ENCODE data around the gene ATP6AP2.
"Not testable (repeated sequence)": the region's sequence is repeated elsewhere in the genome, so short reads cannot be mapped to it uniquely, and the experiment has no call there.

The ATP6AP2 gene

DNA sequence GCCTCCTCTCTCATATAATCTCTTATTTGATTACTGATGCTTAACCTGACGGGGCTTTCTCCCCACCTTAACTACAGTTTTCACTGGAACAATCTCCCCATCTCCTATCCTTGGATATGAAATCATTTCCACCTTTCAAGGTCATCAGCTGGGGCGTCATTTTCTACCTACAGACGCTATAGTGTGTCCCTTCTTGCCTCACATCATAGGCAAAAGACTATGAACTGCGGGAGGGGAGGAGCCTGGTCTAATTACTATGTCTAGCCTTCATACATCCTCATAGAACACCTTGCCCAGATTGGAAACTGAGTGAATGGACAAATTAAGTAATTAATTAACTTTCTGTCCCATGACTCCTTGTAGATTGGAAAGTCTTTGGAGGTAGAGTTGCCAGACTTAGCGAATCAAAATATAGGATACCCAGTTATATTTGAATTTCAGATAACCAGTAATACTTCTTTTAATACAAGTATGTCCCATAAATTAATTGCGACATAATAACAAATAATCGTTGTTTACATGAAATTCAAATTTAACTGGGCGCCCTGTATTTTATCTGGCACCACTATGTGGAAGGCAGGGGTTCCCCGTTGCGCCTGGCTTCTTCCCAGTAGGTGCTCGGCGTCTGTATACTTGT, 752 bp upstream of the ATP6AP2 start:
- Histone ChIP-seq H3K9ac (ENCODE audit: low read depth, low read length, poor library complexity) (peak overlapping the region; percentile 60), H3K23ac (ENCODE audit: low read depth, low read length, poor library complexity) (no peak overlapping the region), H3K27ac (replicated peaks; ENCODE audit: low read length) (no peak overlapping the region), H2BK120ac (ENCODE audit: low read depth, low read length) (no peak overlapping the region), H3K4me3 (ENCODE audit: low read length in 2 of 2) (peak overlapping the region; percentile 75 to 97), H4K91ac (ENCODE audit: low read depth, low read length, poor library complexity) (no peak overlapping the region), H2BK15ac (ENCODE audit: low read length) (no peak overlapping the region), H2BK12ac (ENCODE audit: low read length) (no peak overlapping the region), H3K9me3 (replicated peaks in 1 of 2; ENCODE audit: control insufficient read depth in 2 of 2, insufficient read depth in 1 of 2, low read depth in 1 of 2, low read length in 2 of 2) (no peaks in the 10 kb centered on the region), H3K4ac (ENCODE audit: low read length) (no peak overlapping the region), H3K79me1 (ENCODE audit: low read depth, low read length) (peaks cover 3% of the 10 kb centered on the region), H3K4me2 (ENCODE audit: insufficient read depth, low read length, poor library complexity, severe bottlenecking) (peak overlapping the region; percentile 40), H3K27me3 (ENCODE audit: control insufficient read depth in 3 of 3, insufficient read depth in 3 of 3, low read depth in 1 of 3, low read length in 3 of 3) (no peaks in the 10 kb centered on the region), H2AK5ac (ENCODE audit: low read depth, low read length) (no peak overlapping the region), H3K36me3 (replicated peaks in 1 of 2; ENCODE audit: control insufficient read depth in 2 of 2, insufficient read depth in 2 of 2, low read length in 2 of 2) (no peaks in the 10 kb centered on the region), H2BK5ac (ENCODE audit: low read length) (no peak overlapping the region), H3K4me1 (ENCODE audit: control insufficient read depth in 2 of 2, insufficient read depth in 1 of 2, low read depth in 1 of 2, low read length in 2 of 2) (peaks cover 3 to 7% of the 10 kb centered on the region in 2 donors), H3K18ac (ENCODE audit: low read length) (no peak overlapping the region), H3K14ac (ENCODE audit: low read length) (no peak overlapping the region), H4K8ac (ENCODE audit: low read depth, low read length) (no peak overlapping the region), H2AFZ (ENCODE audit: low read length) (peak overlapping the region; percentile 89)
- no CpG with 5 or more reads among the region's 12 CpGs for WGBS, 2 donors (ENCODE audit: extremely low coverage in 2 of 2, insufficient read length in 2 of 2, insufficient replicate concordance in 1 of 2)
- DNase-seq (ENCODE audit: low spot score), result no peak

DNA sequence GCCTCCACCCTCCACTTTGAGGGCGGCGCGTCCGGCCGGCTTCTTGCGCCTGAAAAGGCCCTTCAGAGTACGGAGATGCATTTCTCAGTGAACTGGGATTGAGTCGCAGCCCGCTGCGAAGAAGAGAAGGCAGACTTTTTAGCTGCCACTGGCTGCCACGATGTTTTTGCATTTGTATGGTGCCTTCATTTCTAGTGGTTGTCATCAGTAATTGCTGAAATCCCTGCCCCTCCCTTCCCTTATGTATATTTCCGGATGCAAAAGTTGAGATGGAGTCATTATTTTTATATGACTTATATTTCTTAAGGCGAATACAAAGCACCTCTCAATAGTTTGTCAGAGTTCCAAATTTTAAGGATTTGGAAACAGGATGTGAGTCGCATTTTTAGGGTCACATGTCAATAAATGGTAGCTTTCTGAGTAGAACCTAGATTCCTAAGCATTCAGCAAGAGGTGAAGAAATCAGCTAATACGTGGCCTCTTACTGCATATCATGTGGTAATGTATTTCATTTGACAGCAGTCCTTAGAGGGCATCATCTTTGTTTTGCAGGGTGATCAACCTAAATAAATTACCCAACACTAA, 658 bp downstream of the ATP6AP2 start:
- peak overlapping the region; percentile 88 for H2AFZ ChIP-seq (ENCODE audit: low read length)
- H3K23ac ChIP-seq (ENCODE audit: low read depth, low read length, poor library complexity), result no peak overlapping the region
- no peak overlapping the region for H3K27ac ChIP-seq (replicated peaks; ENCODE audit: low read length)
- no peak overlapping the region for H3K4ac ChIP-seq (ENCODE audit: low read length)
- H2BK15ac ChIP-seq (ENCODE audit: low read length), result no peak overlapping the region
- no peak overlapping the region for H2AK5ac ChIP-seq (ENCODE audit: low read depth, low read length)
- peak overlapping the region; percentile 75 to 96 for H3K4me3 ChIP-seq (ENCODE audit: low read length in 2 of 2)
- no peaks in the 10 kb centered on the region for H3K9me3 ChIP-seq (replicated peaks in 1 of 2; ENCODE audit: control insufficient read depth in 2 of 2, insufficient read depth in 1 of 2, low read depth in 1 of 2, low read length in 2 of 2)
- H4K8ac ChIP-seq (ENCODE audit: low read depth, low read length), result no peak overlapping the region
- H3K4me1 ChIP-seq (ENCODE audit: control insufficient read depth in 2 of 2, insufficient read depth in 1 of 2, low read depth in 1 of 2, low read length in 2 of 2), result peaks cover 3 to 7% of the 10 kb centered on the region in 2 donors
- peaks cover 3% of the 10 kb centered on the region for H3K79me1 ChIP-seq (ENCODE audit: low read depth, low read length)
- H3K18ac ChIP-seq (ENCODE audit: low read length), result no peak overlapping the region
- H2BK5ac ChIP-seq (ENCODE audit: low read length), result no peak overlapping the region
- H3K4me2 ChIP-seq (ENCODE audit: insufficient read depth, low read length, poor library complexity, severe bottlenecking), result peak overlapping the region; percentile 45
- DNase-seq (ENCODE audit: low spot score), result no peak
- no peak overlapping the region for H2BK12ac ChIP-seq (ENCODE audit: low read length)
- H3K9ac ChIP-seq (ENCODE audit: low read depth, low read length, poor library complexity), result peak overlapping the region; percentile 90
- WGBS, 2 donors (ENCODE audit: extremely low coverage in 2 of 2, insufficient read length in 2 of 2, insufficient replicate concordance in 1 of 2), result no CpG with 5 or more reads among the region's 15 CpGs
- H2BK120ac ChIP-seq (ENCODE audit: low read depth, low read length), result no peak overlapping the region
- H3K36me3 ChIP-seq (replicated peaks in 1 of 2; ENCODE audit: control insufficient read depth in 2 of 2, insufficient read depth in 2 of 2, low read length in 2 of 2), result no peaks in the 10 kb centered on the region
- peak overlapping the region; percentile 56 for H3K14ac ChIP-seq (ENCODE audit: low read length)
- no peak overlapping the region for H4K91ac ChIP-seq (ENCODE audit: low read depth, low read length, poor library complexity)
- no peaks in the 10 kb centered on the region for H3K27me3 ChIP-seq (ENCODE audit: control insufficient read depth in 3 of 3, insufficient read depth in 3 of 3, low read depth in 1 of 3, low read length in 3 of 3)

DNA sequence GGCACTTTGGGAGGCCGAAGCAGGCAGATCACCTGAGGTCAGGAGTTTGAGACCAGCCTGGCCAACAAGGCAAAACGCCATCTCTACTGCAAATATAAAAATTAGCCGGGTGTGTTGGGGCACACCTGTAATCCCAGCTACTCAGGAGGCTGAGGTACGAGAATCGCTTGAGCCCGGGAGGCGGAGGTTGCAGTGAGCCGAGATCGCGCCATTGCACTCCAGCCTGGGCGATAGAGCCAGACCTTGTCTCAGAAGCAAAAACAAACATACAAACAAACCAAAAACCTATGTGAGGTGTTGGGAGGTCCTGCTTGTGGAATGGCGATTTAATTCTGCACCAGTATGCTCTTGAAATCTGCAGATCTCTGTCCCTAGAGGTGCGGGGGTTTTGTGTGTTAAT, 1.4 kb downstream of the ATP6AP2 start:
- not testable (repeated sequence) for H3K4me3 ChIP-seq (ENCODE audit: low read length in 2 of 2); H3K23ac ChIP-seq (ENCODE audit: low read depth, low read length, poor library complexity); H3K27me3 ChIP-seq (ENCODE audit: control insufficient read depth in 3 of 3, insufficient read depth in 3 of 3, low read depth in 1 of 3, low read length in 3 of 3); H3K36me3 ChIP-seq (replicated peaks in 1 of 2; ENCODE audit: control insufficient read depth in 2 of 2, insufficient read depth in 2 of 2, low read length in 2 of 2); DNase-seq (ENCODE audit: low spot score); H3K9me3 ChIP-seq (replicated peaks in 1 of 2; ENCODE audit: control insufficient read depth in 2 of 2, insufficient read depth in 1 of 2, low read depth in 1 of 2, low read length in 2 of 2); H2BK120ac ChIP-seq (ENCODE audit: low read depth, low read length); H3K9ac ChIP-seq (ENCODE audit: low read depth, low read length, poor library complexity); H2BK12ac ChIP-seq (ENCODE audit: low read length); H3K79me1 ChIP-seq (ENCODE audit: low read depth, low read length); H3K4me2 ChIP-seq (ENCODE audit: insufficient read depth, low read length, poor library complexity, severe bottlenecking); H4K8ac ChIP-seq (ENCODE audit: low read depth, low read length); H3K4ac ChIP-seq (ENCODE audit: low read length); H3K18ac ChIP-seq (ENCODE audit: low read length); H3K14ac ChIP-seq (ENCODE audit: low read length); H4K91ac ChIP-seq (ENCODE audit: low read depth, low read length, poor library complexity); H2BK5ac ChIP-seq (ENCODE audit: low read length); H3K4me1 ChIP-seq (ENCODE audit: control insufficient read depth in 2 of 2, insufficient read depth in 1 of 2, low read depth in 1 of 2, low read length in 2 of 2); H2AK5ac ChIP-seq (ENCODE audit: low read depth, low read length); H2AFZ ChIP-seq (ENCODE audit: low read length); H2BK15ac ChIP-seq (ENCODE audit: low read length); H3K27ac ChIP-seq (replicated peaks; ENCODE audit: low read length)
- no CpG with 5 or more reads among the region's 13 CpGs for WGBS, 2 donors (ENCODE audit: extremely low coverage in 2 of 2, insufficient read length in 2 of 2, insufficient replicate concordance in 1 of 2)

GRCh38 chrX:40582811-40583210, 2.0 kb downstream of the ATP6AP2 start:
- H2BK12ac ChIP-seq (ENCODE audit: low read length), result no peak overlapping the region
- H3K79me1 ChIP-seq (ENCODE audit: low read depth, low read length), result peaks cover 3% of the 10 kb centered on the region
- H3K9ac ChIP-seq (ENCODE audit: low read depth, low read length, poor library complexity), result no peak overlapping the region
- no peak overlapping the region for H4K8ac ChIP-seq (ENCODE audit: low read depth, low read length)
- no CpG with 5 or more reads among the region's 2 CpGs for WGBS, 2 donors (ENCODE audit: extremely low coverage in 2 of 2, insufficient read length in 2 of 2, insufficient replicate concordance in 1 of 2)
- H3K9me3 ChIP-seq (replicated peaks in 1 of 2; ENCODE audit: control insufficient read depth in 2 of 2, insufficient read depth in 1 of 2, low read depth in 1 of 2, low read length in 2 of 2), result no peaks in the 10 kb centered on the region
- H3K36me3 ChIP-seq (replicated peaks in 1 of 2; ENCODE audit: control insufficient read depth in 2 of 2, insufficient read depth in 2 of 2, low read length in 2 of 2), result no peaks in the 10 kb centered on the region
- no peak overlapping the region for H2BK120ac ChIP-seq (ENCODE audit: low read depth, low read length)
- H4K91ac ChIP-seq (ENCODE audit: low read depth, low read length, poor library complexity), result no peak overlapping the region
- DNase-seq (ENCODE audit: low spot score), result no peak
- no peak overlapping the region for H3K4me3 ChIP-seq (ENCODE audit: low read length in 2 of 2)
- H2BK15ac ChIP-seq (ENCODE audit: low read length), result no peak overlapping the region
- no peak overlapping the region for H3K23ac ChIP-seq (ENCODE audit: low read depth, low read length, poor library complexity)
- H3K18ac ChIP-seq (ENCODE audit: low read length), result no peak overlapping the region
- H3K27me3 ChIP-seq (ENCODE audit: control insufficient read depth in 3 of 3, insufficient read depth in 3 of 3, low read depth in 1 of 3, low read length in 3 of 3), result no peaks in the 10 kb centered on the region
- no peak overlapping the region for H2AFZ ChIP-seq (ENCODE audit: low read length)
- no peak overlapping the region for H3K27ac ChIP-seq (replicated peaks; ENCODE audit: low read length)
- H2BK5ac ChIP-seq (ENCODE audit: low read length), result no peak overlapping the region
- no peak overlapping the region for H3K14ac ChIP-seq (ENCODE audit: low read length)
- H3K4me2 ChIP-seq (ENCODE audit: insufficient read depth, low read length, poor library complexity, severe bottlenecking), result no peak overlapping the region
- no peak overlapping the region for H3K4ac ChIP-seq (ENCODE audit: low read length)
- peaks cover 3 to 7% of the 10 kb centered on the region in 2 donors for H3K4me1 ChIP-seq (ENCODE audit: control insufficient read depth in 2 of 2, insufficient read depth in 1 of 2, low read depth in 1 of 2, low read length in 2 of 2)
- no peak overlapping the region for H2AK5ac ChIP-seq (ENCODE audit: low read depth, low read length)

All from neuronal stem cell (in vitro differentiated cells).